ENCODE measurements around the gene SLC38A11. TPM values are rescaled to one million over a fixed set of nuclear protein-coding genes. Genes with fewer than 3 reads are reported as not detected.
"Not testable (repeated sequence)": the region's sequence is repeated elsewhere in the genome, so short reads cannot be mapped to it uniquely, and the experiment has no call there.

Gene SLC38A11
- total RNA-seq, 1 experiment from 2014 or later = not detected

- H3K27me3 ChIP-seq (ENCODE audit: control insufficient read depth, insufficient read depth, low read length) = no peaks in the 10 kb centered on the region
- DNase-seq = no peak
- H3K36me3 ChIP-seq (replicated peaks; ENCODE audit: control insufficient read depth, insufficient read depth, low read length) = no peaks in the 10 kb centered on the region
- H3K4me3 ChIP-seq (ENCODE audit: insufficient read depth, low read depth, low read length) = no peak overlapping the region
Observed at GRCh38 chr2:164867779-164868397, 87.4 kb downstream of the SLC38A11 start.

GRCh38 chr2:164866381-164866780 lies 88.9 kb downstream of the SLC38A11 start:
- not testable (repeated sequence) for H3K36me3 ChIP-seq (replicated peaks; ENCODE audit: control insufficient read depth, insufficient read depth, low read length); H3K4me3 ChIP-seq (ENCODE audit: insufficient read depth, low read depth, low read length); DNase-seq; H3K27me3 ChIP-seq (ENCODE audit: control insufficient read depth, insufficient read depth, low read length)

- Histone ChIP-seq H3K36me3 (replicated peaks; ENCODE audit: control insufficient read depth, insufficient read depth, low read length) (no peaks in the 10 kb centered on the region), H3K27me3 (ENCODE audit: control insufficient read depth, insufficient read depth, low read length) (no peaks in the 10 kb centered on the region), H3K4me3 (ENCODE audit: insufficient read depth, low read depth, low read length) (no peak overlapping the region)
- no peak for DNase-seq
Observed at GRCh38 chr2:164860694-164861042, 94.7 kb downstream of the SLC38A11 start.

- not testable (repeated sequence) for H3K36me3 ChIP-seq (replicated peaks; ENCODE audit: control insufficient read depth, insufficient read depth, low read length); H3K4me3 ChIP-seq (ENCODE audit: insufficient read depth, low read depth, low read length); DNase-seq; H3K27me3 ChIP-seq (ENCODE audit: control insufficient read depth, insufficient read depth, low read length)
Observed at GRCh38 chr2:164859906-164860693, 95.2 kb downstream of the SLC38A11 start.

- DNase-seq = no peak
- no peaks in the 10 kb centered on the region for H3K27me3 ChIP-seq (ENCODE audit: control insufficient read depth, insufficient read depth, low read length)
- no peaks in the 10 kb centered on the region for H3K36me3 ChIP-seq (replicated peaks; ENCODE audit: control insufficient read depth, insufficient read depth, low read length)
- no peak overlapping the region for H3K4me3 ChIP-seq (ENCODE audit: insufficient read depth, low read depth, low read length)
Observed at GRCh38 chr2:164859251-164859818, 96.0 kb downstream of the SLC38A11 start.

- H3K4me3 ChIP-seq (ENCODE audit: insufficient read depth, low read depth, low read length) = no peak overlapping the region
- DNase-seq = no peak
- H3K27me3 ChIP-seq (ENCODE audit: control insufficient read depth, insufficient read depth, low read length) = no peaks in the 10 kb centered on the region
- H3K36me3 ChIP-seq (replicated peaks; ENCODE audit: control insufficient read depth, insufficient read depth, low read length) = no peaks in the 10 kb centered on the region
Observed at GRCh38 chr2:164852086-164852485, 103.2 kb downstream of the SLC38A11 start.

- Histone ChIP-seq H3K36me3 (replicated peaks; ENCODE audit: control insufficient read depth, insufficient read depth, low read length) (no peaks in the 10 kb centered on the region), H3K4me3 (ENCODE audit: insufficient read depth, low read depth, low read length) (no peak overlapping the region), H3K27me3 (ENCODE audit: control insufficient read depth, insufficient read depth, low read length) (no peaks in the 10 kb centered on the region)
- no peak for DNase-seq
Observed at GRCh38 chr2:164850235-164850634, 105.1 kb downstream of the SLC38A11 start.

- H3K4me3 ChIP-seq (ENCODE audit: insufficient read depth, low read depth, low read length) = no peak overlapping the region
- no peaks in the 10 kb centered on the region for H3K36me3 ChIP-seq (replicated peaks; ENCODE audit: control insufficient read depth, insufficient read depth, low read length)
- H3K27me3 ChIP-seq (ENCODE audit: control insufficient read depth, insufficient read depth, low read length) = no peaks in the 10 kb centered on the region
- no peak for DNase-seq
Observed at GRCh38 chr2:164849506-164849905, 105.8 kb downstream of the SLC38A11 start.

GRCh38 chr2:164847981-164848741 lies 107.2 kb downstream of the SLC38A11 start:
- no peaks in the 10 kb centered on the region for H3K36me3 ChIP-seq (replicated peaks; ENCODE audit: control insufficient read depth, insufficient read depth, low read length)

GRCh38 chr2:164847291-164847690 lies 108.0 kb downstream of the SLC38A11 start:
- no peaks in the 10 kb centered on the region for H3K36me3 ChIP-seq (replicated peaks; ENCODE audit: control insufficient read depth, insufficient read depth, low read length)

More at GRCh38 chr2:164847981-164848741, 107.2 kb downstream of the SLC38A11 start:
- H3K4me3 ChIP-seq (ENCODE audit: insufficient read depth, low read depth, low read length) = no peak overlapping the region
- H3K27me3 ChIP-seq (ENCODE audit: control insufficient read depth, insufficient read depth, low read length) = no peaks in the 10 kb centered on the region
- no peak for DNase-seq

GRCh38 chr2:164846276-164846675 lies 109.0 kb downstream of the SLC38A11 start:
- Histone ChIP-seq H3K27me3 (ENCODE audit: control insufficient read depth, insufficient read depth, low read length) (peaks cover 6% of the 10 kb centered on the region; the same call in 1 of the 2 replicates), H3K36me3 (replicated peaks; ENCODE audit: control insufficient read depth, insufficient read depth, low read length) (no peaks in the 10 kb centered on the region), H3K4me3 (ENCODE audit: insufficient read depth, low read depth, low read length) (no peak overlapping the region)
- no peak for DNase-seq

More at GRCh38 chr2:164847291-164847690, 108.0 kb downstream of the SLC38A11 start:
- Histone ChIP-seq H3K4me3 (ENCODE audit: insufficient read depth, low read depth, low read length) (no peak overlapping the region), H3K27me3 (ENCODE audit: control insufficient read depth, insufficient read depth, low read length) (no peaks in the 10 kb centered on the region)
- DNase-seq = no peak

Other genes starting within 250 kb of the SLC38A11 start
- 2.6 and 3.5 TPM in 2 replicates for gene COBLL1, start 113.7 kb downstream of the SLC38A11 start, total RNA-seq (2014; rRNA removed; shearing (Covaris generic))
- gene SCN3A, start 248.5 kb upstream of the SLC38A11 start, total RNA-seq (2014; rRNA removed; shearing (Covaris generic)) = not detected in 2 replicates